Hindlimb muscle (tissue), 1 donor: Measurements from ENCODE around the gene CLDN14. TPM values are rescaled to one million over a fixed set of nuclear protein-coding genes. Genes with fewer than 3 reads are reported as not detected.

ENCODE experiments used
- DNase-seq: peaks from one replicate; pipeline ENCODE4 v3.0.0-alpha.2; 2013
- polyA plus RNA-seq: library from polyadenylated mRNA; unstranded; fragments of 120-200 nt; gene quantifications from one replicate; pipeline ENCODE4 v1.2.1, GENCODE V29; 2013; ENCODE audit not compliant: insufficient read length

The CLDN14 gene
- polyA plus RNA-seq, 1 donor = 8.3 TPM

- DNase-seq = no peak
Observed at GRCh38 chr21:36430841-36431240, 49.1 kb downstream of the CLDN14 start.

- DNase-seq = peak; percentile 38
Observed at GRCh38 chr21:36429947-36430546, 49.9 kb downstream of the CLDN14 start.

GRCh38 chr21:36428761-36429432, 51.0 kb downstream of the CLDN14 start:
- no peak for DNase-seq

DNA sequence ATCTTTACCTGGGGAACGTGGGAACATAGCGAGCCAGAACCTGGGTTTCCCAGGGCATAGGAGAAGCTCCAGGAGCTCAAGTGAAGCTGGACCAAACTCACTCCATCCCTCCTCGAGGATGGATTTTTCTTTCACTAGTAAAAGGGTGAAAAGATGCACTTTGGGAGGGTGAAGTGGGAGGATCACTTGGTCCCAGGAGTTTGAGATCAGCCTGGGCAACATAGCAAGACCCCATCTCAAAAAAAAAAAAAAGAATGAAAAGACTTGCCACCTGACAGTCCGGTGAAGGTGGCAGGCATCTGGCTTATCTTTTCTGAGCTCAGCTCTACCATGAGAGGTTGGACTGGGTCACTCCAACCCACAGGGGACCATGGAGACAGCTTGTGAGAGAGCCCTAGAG, 52.4 kb downstream of the CLDN14 start:
- DNase-seq = no peak

DNA sequence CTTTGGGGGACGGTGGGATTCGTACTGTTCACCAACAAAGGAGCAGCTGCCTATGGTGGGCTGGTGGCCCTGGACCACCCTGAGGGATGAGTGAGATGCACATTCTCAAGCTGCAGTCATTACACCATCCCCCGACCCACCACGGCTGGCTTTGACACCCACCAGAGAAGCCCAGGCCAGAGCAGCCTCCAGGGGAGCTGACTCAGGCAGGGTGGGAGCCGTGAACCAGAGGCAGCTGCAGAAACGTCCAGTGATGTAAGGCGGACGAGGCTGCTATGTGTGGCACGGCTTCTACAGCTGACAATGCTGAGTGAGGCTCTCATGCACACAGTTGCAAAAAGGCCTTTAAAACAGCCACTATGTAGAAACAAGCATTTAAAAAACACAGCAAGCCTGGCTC, 54.6 kb downstream of the CLDN14 start:
- peak; percentile 42 for DNase-seq

DNA sequence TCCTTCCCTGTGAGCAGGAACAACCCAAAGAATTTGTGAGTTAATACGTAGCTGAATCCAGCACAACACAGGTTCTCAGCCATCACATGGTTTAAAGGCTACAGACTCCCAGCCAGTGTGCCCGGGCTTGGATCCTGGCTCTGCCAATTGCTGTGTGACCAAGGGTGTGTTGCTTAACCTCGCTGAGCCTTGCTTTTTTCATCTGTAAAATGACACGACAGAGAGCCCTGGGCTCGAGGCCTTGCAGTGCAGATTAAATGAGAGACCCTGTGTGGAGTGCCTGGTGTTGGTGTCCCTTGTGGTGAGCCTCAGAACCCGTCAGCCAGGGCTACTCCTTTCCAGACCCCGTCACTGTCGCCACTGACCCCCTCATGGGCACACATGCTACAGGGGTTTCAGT, 55.3 kb downstream of the CLDN14 start:
- no peak for DNase-seq

DNA sequence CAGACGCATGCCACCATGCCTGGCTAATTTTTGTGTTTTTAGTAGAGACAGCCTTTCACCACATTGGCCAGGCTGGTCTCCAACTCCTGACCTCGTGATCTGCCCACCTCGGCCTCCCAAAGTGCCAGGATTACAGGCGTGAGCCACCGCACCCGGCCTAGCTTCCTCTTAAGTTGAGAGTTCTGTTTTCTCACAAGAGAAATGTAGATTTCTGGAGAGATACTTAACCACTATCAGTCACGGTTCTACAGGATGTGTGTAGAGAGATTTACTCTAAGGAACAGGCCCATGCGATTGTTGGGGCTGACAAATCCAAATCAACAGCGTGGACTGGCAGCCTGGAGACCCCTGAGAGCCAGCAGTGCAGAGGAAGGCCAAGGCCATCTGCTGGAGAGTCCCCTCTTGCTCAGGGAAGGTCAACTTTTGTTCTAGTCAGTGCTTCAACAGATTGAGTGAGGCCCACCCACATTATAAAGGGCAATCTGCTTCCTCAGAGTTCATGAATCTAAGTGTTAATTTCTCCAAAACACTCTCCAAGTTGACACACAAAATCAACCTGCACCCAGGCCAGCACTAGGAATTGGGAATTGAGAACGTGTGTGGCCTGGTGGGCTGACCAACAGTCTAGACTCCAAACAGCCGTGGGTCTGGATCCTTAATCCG, 56.0 kb downstream of the CLDN14 start:
- no peak for DNase-seq

DNA sequence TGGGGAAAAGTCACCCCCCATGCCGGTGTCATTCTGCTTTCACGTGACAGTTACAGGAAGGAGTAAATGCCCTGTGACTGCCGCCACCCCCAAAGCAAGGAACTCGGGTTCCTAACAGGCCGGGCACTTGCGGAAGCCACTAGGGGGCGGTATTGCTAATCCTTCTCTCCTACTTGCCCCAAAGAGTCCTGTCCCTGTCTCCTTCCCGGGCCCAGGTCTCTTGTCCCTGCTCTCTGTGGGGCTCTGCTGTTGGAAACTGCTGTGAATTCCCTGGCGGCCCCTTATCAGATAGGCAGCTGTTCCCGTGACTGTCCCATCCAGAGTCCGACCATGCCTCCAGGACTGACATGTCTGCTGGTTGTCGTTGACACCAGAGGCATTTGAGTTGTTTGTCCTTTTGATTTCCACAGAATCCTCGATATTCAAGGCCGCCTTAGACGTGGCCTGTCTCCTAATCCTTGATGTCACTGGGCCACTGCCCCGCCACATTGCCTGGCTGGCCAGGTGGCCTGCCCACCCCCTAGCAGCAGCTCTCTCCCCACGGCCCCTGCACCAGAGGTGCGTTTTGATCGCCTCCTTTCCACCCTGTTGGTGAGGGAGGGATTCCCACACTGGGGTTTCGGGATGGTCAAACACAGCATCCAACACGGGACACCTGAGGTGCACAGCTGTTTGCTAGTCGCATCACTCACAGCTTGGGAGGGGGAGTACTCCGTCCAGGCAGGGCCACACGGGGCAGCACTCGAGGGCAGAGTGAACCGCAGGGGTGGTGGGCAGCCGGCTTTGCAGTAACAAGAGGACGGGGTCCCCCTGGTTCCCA, 57.4 kb downstream of the CLDN14 start:
- DNase-seq = no peak

DNA sequence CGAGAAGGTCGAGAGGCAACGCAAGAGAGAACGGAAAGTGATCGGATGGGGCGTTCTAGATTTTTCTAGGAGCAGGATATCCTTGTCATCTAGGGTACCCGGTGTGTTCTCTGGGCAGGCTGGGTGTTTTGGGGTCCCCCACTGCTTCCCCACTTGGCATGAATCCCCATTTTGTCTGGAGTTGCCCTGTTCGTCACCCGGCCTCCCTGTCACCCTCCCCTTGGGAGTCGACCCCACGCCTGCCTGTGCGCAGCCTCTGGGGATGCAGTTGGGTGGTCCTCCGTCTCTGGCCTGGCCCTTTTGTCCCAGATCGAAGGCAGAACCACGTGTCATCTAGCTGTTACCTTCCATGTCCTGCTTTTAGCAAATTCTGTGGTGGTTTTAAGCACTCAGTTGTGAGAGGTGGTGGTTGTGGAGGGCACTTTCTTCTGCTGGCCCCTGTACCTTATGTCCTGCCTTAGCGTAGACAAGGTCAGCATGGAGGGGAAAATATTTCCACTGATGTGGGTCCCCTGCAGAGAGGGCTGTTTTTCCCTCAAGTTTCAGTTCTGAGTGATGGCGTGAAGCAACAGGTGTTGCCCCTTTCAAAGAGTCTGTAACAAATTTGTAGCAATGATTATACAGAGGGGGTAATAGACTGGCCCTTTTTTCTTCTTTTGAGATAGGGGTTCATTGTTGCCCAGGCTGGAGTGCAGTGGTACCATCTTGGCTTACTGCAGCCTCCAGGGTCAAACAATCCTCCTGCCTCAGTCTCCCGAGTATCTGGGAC, 59.2 kb downstream of the CLDN14 start:
- DNase-seq = no peak

GRCh38 chr21:36419996-36420395, 59.9 kb downstream of the CLDN14 start:
- peak; percentile 66 for DNase-seq

GRCh38 chr21:36419241-36419640, 60.7 kb downstream of the CLDN14 start:
- no peak for DNase-seq

- no peak for DNase-seq
Observed at GRCh38 chr21:36415375-36415774, 64.5 kb downstream of the CLDN14 start.

DNA sequence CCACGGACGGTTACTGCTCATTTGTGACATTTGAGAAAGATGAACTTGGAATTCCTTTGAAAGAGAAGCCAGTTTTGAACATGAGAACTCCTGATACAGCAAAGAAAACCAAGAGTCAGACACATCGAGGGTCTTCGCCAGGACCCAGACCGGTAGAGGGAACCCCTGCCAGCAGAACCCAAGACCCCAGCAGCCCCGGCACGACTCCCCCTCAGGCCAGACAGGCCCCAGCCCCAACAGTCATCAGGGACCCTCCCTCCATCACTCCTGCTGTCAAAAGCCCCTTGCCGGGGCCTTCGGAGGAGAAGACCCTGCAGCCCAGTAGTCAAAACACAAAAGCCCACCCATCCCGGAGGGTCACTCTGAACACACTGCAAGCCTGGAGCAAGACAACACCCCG, 67.0 kb downstream of the CLDN14 start:
- DNase-seq = no peak

DNA sequence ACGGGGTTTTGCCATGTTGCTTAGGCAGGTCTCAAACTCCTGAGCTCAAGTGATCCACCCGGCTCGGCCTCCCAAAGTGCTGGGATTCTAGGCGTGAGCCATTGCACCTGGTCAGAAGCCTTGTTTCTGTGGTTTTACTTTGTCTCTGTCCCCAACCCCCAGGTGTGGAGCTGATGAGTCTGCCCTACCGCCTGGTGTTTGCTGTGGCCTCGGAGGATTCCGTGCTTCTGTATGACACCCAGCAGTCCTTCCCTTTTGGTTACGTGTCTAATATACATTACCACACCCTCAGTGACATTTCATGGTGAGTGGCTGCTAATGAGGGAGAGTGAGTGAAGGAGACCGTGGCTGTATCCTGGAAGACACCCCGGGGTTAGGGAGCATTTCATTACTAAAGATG, 68.6 kb downstream of the CLDN14 start:
- no peak for DNase-seq

Other genes starting within 250 kb of the CLDN14 start
- gene MORC3, start 159.9 kb downstream of the CLDN14 start, polyA plus RNA-seq = 45.1 TPM
- 4.5 TPM for gene CHAF1B, start 94.7 kb downstream of the CLDN14 start, polyA plus RNA-seq
- gene SIM2, start 219.0 kb upstream of the CLDN14 start, polyA plus RNA-seq = 19.9 TPM